CD14-positive monocyte (primary cell): ENCODE results near the gene FOS. TPM values are rescaled to one million over a fixed set of nuclear protein-coding genes. Genes with fewer than 3 reads are reported as not detected.

Source experiments
- DNase-seq, 3 donors: peaks; one replicate each; pipeline ENCODE4 v3.0.0-alpha.2; 2011 to 2022
- H2AFZ ChIP-seq: 2 replicates; pipeline ENCODE4 v1.6.0; 2012; ENCODE audit warnings: mild to moderate bottlenecking, low read depth, low read length, inconsistent platforms; ENCODE audit not compliant: insufficient read depth, poor library complexity, severe bottlenecking
- H3K27ac ChIP-seq, 2 donors: 1 replicate in 1 of 2; 2 replicates in 1 of 2; pipeline ENCODE4 v1.5.1; 2012 to 2013; ENCODE audit warnings: low read length in 2 of 2, control low read depth in 1 of 2, inconsistent platforms in 1 of 2, low read depth in 1 of 2, mild to moderate bottlenecking in 1 of 2
- H3K27me3 ChIP-seq, 2 donors: one replicate each; pipeline versions ENCODE4 v1.6.0 to v1.6.1; 2011 to 2013; ENCODE audit warnings: low read length in 2 of 2; ENCODE audit not compliant: control insufficient read depth in 2 of 2, insufficient read depth in 2 of 2
- H3K36me3 ChIP-seq, 2 donors: replicated peaks in 1 of 2; 1 replicate in 1 of 2; 2 replicates in 1 of 2; pipeline versions ENCODE4 v1.5.1 to v1.6.1; 2012 to 2013; ENCODE audit warnings: low read length in 2 of 2, control low read depth in 1 of 2, inconsistent platforms in 1 of 2, mild to moderate bottlenecking in 1 of 2; ENCODE audit not compliant: insufficient read depth in 2 of 2, control insufficient read depth in 1 of 2
- H3K4me1 ChIP-seq, 2 donors: 1 replicate in 1 of 2; 2 replicates in 1 of 2; pipeline versions ENCODE4 v1.5.1 to v1.6.1; 2012 to 2013; ENCODE audit warnings: low read length in 2 of 2, control low read depth in 1 of 2, inconsistent platforms in 1 of 2, mild to moderate bottlenecking in 1 of 2, moderate library complexity in 1 of 2; ENCODE audit not compliant: insufficient read depth in 2 of 2, control insufficient read depth in 1 of 2
- H3K4me2 ChIP-seq: replicated peaks from 2 replicates; pipeline ENCODE3; 2012; ENCODE audit warnings: low read length, moderate library complexity, mild to moderate bottlenecking; ENCODE audit not compliant: poor library complexity, severe bottlenecking; ENCODE audit errors: extremely low read depth
- H3K4me3 ChIP-seq, 3 experiments: fragments of 200-600 bp in 1 of 3; sonication (generic) in 1 of 3; replicated peaks in 1 of 3; 1 replicate in 2 of 3; 2 replicates in 1 of 3; pipeline ENCODE4 v1.5.1; 2011 to 2013; ENCODE audit warnings: low read length in 3 of 3, mild to moderate bottlenecking in 3 of 3, control low read depth in 2 of 3, low read depth in 2 of 3, inconsistent platforms in 1 of 3, moderate library complexity in 1 of 3
- H3K79me2 ChIP-seq: 2 replicates; pipeline ENCODE4 v1.6.0; 2012; ENCODE audit warnings: mild to moderate bottlenecking, control low read depth, inconsistent platforms, low read length, moderate library complexity; ENCODE audit not compliant: insufficient read depth
- H3K9ac ChIP-seq: 2 replicates; pipeline ENCODE4 v1.6.0; 2017; ENCODE audit warnings: low read length, mild to moderate bottlenecking; ENCODE audit not compliant: insufficient read depth, poor library complexity, severe bottlenecking
- H3K9me3 ChIP-seq, 2 donors: replicated peaks in 1 of 2; 1 replicate in 1 of 2; 2 replicates in 1 of 2; pipeline versions ENCODE4 v1.5.1 to v1.6.1; 2012 to 2013; ENCODE audit warnings: low read length in 2 of 2, control low read depth in 1 of 2; ENCODE audit not compliant: control insufficient read depth in 1 of 2, insufficient read depth in 1 of 2
- H4K20me1 ChIP-seq: 2 replicates; pipeline ENCODE4 v1.6.0; 2012; ENCODE audit warnings: mild to moderate bottlenecking, low read length, control low read depth, moderate library complexity; ENCODE audit not compliant: insufficient read depth
- H3K27ac Mint-ChIP-seq, 7 donors: one replicate each; pipeline ENCODE4 v1.8.0; 2020; ENCODE audit warnings: mild to moderate bottlenecking in 7 of 7, mixed read lengths in 7 of 7, moderate library complexity in 6 of 7, inconsistent platforms in 2 of 7
- H3K27me3 Mint-ChIP-seq, 3 donors: one replicate each; pipeline ENCODE4 v1.8.0; 2021 to 2022; ENCODE audit warnings: low read depth in 3 of 3, mild to moderate bottlenecking in 3 of 3, mixed read lengths in 3 of 3, moderate library complexity in 3 of 3, inconsistent platforms in 1 of 3
- H3K36me3 Mint-ChIP-seq, 2 donors: one replicate each; pipeline ENCODE4 v1.8.0; 2020; ENCODE audit warnings: mixed read lengths in 2 of 2, inconsistent platforms in 1 of 2, mild to moderate bottlenecking in 1 of 2
- H3K4me1 Mint-ChIP-seq: one replicate; pipeline ENCODE4 v1.8.0; 2020; ENCODE audit warnings: mild to moderate bottlenecking, mixed read lengths
- H3K4me3 Mint-ChIP-seq, 2 donors: one replicate each; pipeline ENCODE4 v1.8.0; 2020; ENCODE audit warnings: mild to moderate bottlenecking in 2 of 2, mixed read lengths in 2 of 2, moderate library complexity in 1 of 2
- H3K9me3 Mint-ChIP-seq, 7 donors: one replicate each; pipeline ENCODE4 v1.8.0; 2020 to 2022; ENCODE audit warnings: mixed read lengths in 7 of 7, mild to moderate bottlenecking in 6 of 7, moderate library complexity in 6 of 7, inconsistent platforms in 2 of 7
- CTCF ChIP-seq: fragments of 200-600 bp; IDR thresholded peaks from one replicate; pipeline ENCODE4 v1.8.0; 2022; ENCODE audit warnings: antibody characterized with exemption, mild to moderate bottlenecking
- WGBS: methylation state at CpG from one replicate; pipeline ENCODE4 v1.1.5; 2013; ENCODE audit warnings: missing lambda C conversion rate; ENCODE audit not compliant: insufficient coverage; 5-methylcytosine and 5-hydroxymethylcytosine counted together
- intact Hi-C, 2 donors: fragments of 100-400 bp; cut with micrococcal nuclease; formaldehyde crosslinking; loops; one replicate each; pipeline versions ENCODE4 v1.15.0 to v1.15.1; 2023
- polyA plus RNA-seq, 3 donors: library from polyadenylated mRNA; depleted of rRNA in 1 of 3; unstranded in 2 of 3; stranded (reverse) in 1 of 3; fragments of 300-500 nt in 2 of 3; fragments of >200 nt in 1 of 3; fragmentation: Illumina TruSeq in 2 of 3; gene quantifications; 1 replicate in 2 of 3; 2 replicates in 1 of 3; pipeline ENCODE4 v1.2.3, GENCODE V29; 2012 to 2021

FOS gene
- polyA plus RNA-seq, 3 donors, result 4,403 to 5,159 (median 4,841) TPM

- intact Hi-C loops, result no loop called here
- H3K4me1 ChIP-seq, result peaks cover 63 to 70% of the 10 kb centered on the region in 2 donors
- Mint-ChIP-seq H3K27me3 (peaks cover 0 to 2% (median 2%) of the 10 kb centered on the region in 3 donors), H3K4me1 (peaks cover 57% of the 10 kb centered on the region), H3K4me3 (no peak overlapping the region), H3K9me3 (peaks cover 0 to 1% (median 0%) of the 10 kb centered on the region in 7 donors), H3K36me3 (peaks cover 0 to 2% of the 10 kb centered on the region in 2 donors), H3K27ac (peak overlapping the region; percentile 93 to 100 (median 97))
- H3K4me3 ChIP-seq, result no peak overlapping the region
- 100% methylated on average over 1 of the region's 7 CpGs for WGBS
- no peak overlapping the region for H3K27ac ChIP-seq
- no peaks in the 10 kb centered on the region for H3K27me3 ChIP-seq
- H3K4me2 ChIP-seq, result no peak overlapping the region
- no peak overlapping the region for H3K9ac ChIP-seq
- no peaks in the 10 kb centered on the region for H4K20me1 ChIP-seq
- H3K9me3 ChIP-seq, result no peaks in the 10 kb centered on the region
- no peak for TF ChIP-seq CTCF
- no peaks in the 10 kb centered on the region for H3K36me3 ChIP-seq
- H2AFZ ChIP-seq, result no peak overlapping the region
- peaks cover 8% of the 10 kb centered on the region for H3K79me2 ChIP-seq
- DNase-seq, result no peak
Observed at GRCh38 chr14:75292886-75293285, 14.3 kb downstream of the FOS start.

- Mint-ChIP-seq H3K36me3 (peaks cover under 1 to 2% of the 10 kb centered on the region in 2 donors), H3K4me1 (peaks cover 57% of the 10 kb centered on the region), H3K9me3 (peaks cover 0 to 1% (median 0%) of the 10 kb centered on the region in 7 donors), H3K4me3 (peak overlapping the region; percentile 82 to 86), H3K27me3 (peaks cover 0 to 5% (median 2%) of the 10 kb centered on the region in 3 donors), H3K27ac (peak overlapping the region; percentile 99 to 100 (median 100))
- DNase-seq, result peak; percentile 96 to 98 (median 98)
- no peaks in the 10 kb centered on the region for H3K36me3 ChIP-seq
- WGBS, result 0% methylated on average over 49 of the region's 59 CpGs
- H3K27ac ChIP-seq, result peak overlapping the region; percentile 98
- no peak for TF ChIP-seq CTCF
- no peaks in the 10 kb centered on the region for H3K9me3 ChIP-seq
- H4K20me1 ChIP-seq, result no peaks in the 10 kb centered on the region
- intact Hi-C loops, result loop anchor here (1.0 to 2.0 kb wide), 3 partner anchors 9 to 15 kb away; partner anchors contain the start of gene FOS (in 1 of the 2)
- H3K79me2 ChIP-seq, result peaks cover 8% of the 10 kb centered on the region
- H3K4me1 ChIP-seq, result peaks cover 63 to 70% of the 10 kb centered on the region in 2 donors
- H3K27me3 ChIP-seq, result no peaks in the 10 kb centered on the region
- H2AFZ ChIP-seq, result peak overlapping the region; percentile 48
- peak overlapping the region; percentile 85 for H3K9ac ChIP-seq
- H3K4me3 ChIP-seq, result peak overlapping the region; percentile 69 to 89 (median 85)
- peak overlapping the region; percentile 94 for H3K4me2 ChIP-seq
Observed at GRCh38 chr14:75293920-75294648, 15.5 kb downstream of the FOS start.
